GM19372 (cell line): Measurements from ENCODE around the gene NXPH3.

ENCODE experiments used
- ATAC-seq: cut with Tn5 transposase; IDR thresholded peaks from one replicate; pipeline ENCODE4 v1.9.1; 2021; ENCODE audit warnings: mild to moderate bottlenecking, low read depth, moderate library complexity; ENCODE audit not compliant: unreplicated experiment

The NXPH3 gene

GRCh38 chr17:49574323-49574781 is 1.3 kb upstream of the NXPH3 start:
- no peak for ATAC-seq

- ATAC-seq = no peak
Observed at GRCh38 chr17:49574945-49575678, 559 bp upstream of the NXPH3 start.

- ATAC-seq = no peak
Observed at GRCh38 chr17:49576088-49576916, 631 bp downstream of the NXPH3 start.

GRCh38 chr17:49576917-49577649 is 1.4 kb downstream of the NXPH3 start:
- no peak for ATAC-seq

DNA sequence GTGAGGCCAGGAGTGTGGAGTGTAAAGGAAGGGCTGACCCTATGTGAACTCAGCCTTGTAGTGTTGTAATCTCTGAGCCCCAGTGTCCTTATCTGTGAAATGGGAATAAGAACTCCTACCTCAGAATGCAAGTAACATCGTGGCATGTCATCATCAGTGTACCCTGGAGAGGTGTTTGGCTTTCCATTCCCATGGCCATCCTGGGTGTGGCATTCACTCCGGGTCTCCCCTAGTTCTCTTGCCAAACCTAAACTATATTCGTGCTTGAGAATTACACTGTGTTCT is 1.9 kb downstream of the NXPH3 start:
- no peak for ATAC-seq

DNA sequence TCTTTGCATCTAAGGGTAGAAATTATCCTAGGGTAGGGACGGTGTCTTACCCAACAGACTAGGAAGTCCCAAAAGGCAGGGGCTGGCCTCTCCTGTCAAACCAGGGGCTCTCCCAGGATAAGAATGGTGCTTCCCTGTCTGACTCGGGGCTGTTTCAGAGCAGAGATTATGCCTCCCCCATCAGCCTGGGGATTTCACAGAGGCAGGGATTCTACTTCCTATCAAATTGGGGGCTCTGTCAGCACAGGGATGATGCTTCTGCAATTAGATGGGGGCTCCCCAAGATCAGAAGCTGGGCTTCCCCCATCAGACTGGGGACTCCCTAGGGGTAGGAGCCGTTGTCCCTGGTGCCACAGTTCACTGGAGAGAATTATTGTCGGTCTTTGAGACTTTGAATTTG is 2.3 kb downstream of the NXPH3 start:
- no peak for ATAC-seq

- ATAC-seq = no peak
Observed at GRCh38 chr17:49578414-49578813, 2.7 kb downstream of the NXPH3 start.

- ATAC-seq = no peak
Observed at GRCh38 chr17:49578952-49579500, 3.4 kb downstream of the NXPH3 start.

- no peak for ATAC-seq
Observed at GRCh38 chr17:49579522-49579921, 3.9 kb downstream of the NXPH3 start.

GRCh38 chr17:49580055-49580721 is 4.5 kb downstream of the NXPH3 start:
- no peak for ATAC-seq

DNA sequence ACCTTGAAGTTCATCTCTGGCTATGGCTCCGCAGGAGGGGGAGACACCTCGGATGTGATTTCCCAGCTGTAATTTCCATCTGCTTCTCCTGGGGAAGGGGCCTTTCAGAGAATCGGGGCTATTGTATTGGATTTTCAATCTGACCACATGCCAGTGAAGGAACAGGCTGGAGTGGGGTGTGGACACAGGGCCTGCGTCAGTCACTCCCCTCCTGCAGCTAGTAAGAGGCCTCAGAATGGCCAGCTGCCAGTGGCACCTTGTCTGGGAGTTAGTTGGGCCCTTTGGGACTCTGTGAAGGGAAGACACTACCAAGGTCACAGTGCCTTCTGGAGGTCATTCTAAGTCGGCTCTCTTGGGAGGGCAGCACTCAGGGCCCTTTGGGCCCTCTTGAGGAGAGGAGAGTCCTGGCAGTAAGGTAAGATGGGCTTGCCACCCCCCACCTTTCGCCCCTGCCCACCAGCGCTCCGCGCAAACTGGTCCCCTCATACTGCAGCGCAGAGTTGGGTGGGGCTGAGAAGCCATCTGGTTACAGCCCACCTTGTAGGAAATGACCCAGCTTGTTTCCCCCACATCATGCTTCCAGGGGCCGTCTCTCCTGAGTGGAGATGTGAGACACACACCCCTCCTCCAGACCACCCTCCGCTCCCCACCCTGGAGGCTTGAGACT is 5.4 kb downstream of the NXPH3 start:
- no peak for ATAC-seq

GRCh38 chr17:49581648-49581998 is 6.0 kb downstream of the NXPH3 start:
- no peak for ATAC-seq

- ATAC-seq = no peak
Observed at GRCh38 chr17:49582055-49582722, 6.5 kb downstream of the NXPH3 start.

DNA sequence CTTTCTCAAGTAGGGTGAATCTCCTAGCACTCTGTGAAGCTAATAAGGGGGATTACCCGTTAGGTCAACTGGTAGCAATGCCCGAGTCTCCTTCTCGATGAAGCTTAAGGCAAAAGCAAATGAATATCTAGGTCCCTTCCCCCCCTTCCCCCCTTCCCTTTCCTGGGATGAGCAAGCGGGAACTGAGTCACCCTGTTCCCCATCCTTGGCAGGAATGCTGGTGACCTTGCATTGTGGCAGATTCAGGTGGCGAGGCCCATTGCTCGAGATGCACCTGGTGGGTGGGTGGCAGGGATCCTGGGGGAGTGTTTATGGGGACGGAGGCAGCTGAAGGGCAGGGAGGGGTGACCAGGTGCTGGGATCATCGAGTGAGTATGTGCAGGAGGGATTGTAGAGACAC is 7.1 kb downstream of the NXPH3 start:
- ATAC-seq = no peak

DNA sequence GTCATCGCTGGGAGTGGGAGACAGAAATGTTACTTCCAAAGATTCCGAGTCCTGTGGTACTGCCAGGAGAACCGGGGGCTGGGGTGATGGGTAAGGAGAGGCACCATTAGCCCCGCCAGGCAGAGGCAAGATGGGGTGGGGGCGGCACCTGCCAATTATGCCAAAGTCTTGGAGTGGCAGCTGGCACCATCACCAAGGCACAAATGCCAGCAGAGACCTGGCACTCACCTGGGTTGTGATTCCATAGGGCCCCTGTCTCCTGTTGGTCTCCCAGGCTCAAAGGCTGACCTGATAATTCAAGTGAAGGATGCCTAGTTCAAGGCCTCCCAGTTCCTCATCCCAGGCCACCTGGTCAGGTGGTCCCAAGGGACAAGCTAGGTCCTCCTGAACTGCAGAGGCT is 7.6 kb downstream of the NXPH3 start:
- ATAC-seq = no peak

DNA sequence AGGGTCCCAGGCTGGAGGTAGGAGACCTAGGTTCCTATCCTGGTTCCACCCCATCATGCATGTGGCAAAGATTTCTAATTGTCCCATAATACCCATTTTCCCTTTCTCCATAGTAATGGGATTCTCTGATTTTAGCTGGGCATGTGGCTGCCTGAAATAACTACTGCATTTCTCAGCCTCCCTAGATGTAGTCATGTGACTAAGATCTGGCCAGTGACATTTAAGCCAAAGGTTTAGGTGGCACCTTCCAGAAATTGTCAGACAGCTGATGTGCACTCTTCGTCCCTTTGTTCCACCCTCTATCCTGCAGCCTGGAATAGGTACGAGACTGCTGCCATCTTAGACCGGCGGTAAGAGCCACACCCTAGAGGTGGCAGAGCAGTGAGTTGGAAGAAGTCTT is 8.2 kb downstream of the NXPH3 start:
- ATAC-seq = no peak

DNA sequence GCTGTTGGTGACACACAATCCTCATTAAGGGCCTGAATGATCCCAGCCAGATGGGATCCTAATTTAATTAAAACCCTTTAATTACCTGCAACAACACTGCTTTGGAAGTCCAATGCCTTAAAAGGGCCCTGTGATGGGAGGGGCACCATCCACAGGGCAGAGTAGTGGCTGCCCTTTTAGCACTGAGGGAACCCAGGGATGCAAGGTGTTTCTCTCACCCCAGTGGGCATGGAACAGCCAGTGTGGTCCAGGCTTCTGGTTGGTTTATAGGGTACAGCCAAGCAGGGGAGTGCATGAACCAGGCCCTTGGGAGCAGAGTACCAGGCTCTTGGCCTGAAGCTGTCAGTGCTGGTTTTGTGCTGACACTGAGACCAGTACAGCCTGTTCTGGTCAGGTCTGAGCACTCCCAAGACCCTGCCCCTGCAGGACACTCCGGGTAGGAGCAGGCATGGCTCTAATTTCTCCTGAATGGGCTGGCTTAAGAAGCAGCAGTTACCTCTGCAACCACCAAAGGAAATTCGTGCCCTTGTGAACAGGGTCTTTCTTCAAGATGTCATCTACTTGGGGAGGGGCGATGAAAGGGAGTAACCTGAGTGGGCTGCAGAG is 9.9 kb downstream of the NXPH3 start:
- ATAC-seq = no peak

GRCh38 chr17:49587366-49588073 is 11.8 kb downstream of the NXPH3 start:
- ATAC-seq = no peak

- no peak for ATAC-seq
Observed at GRCh38 chr17:49588312-49588711, 12.6 kb downstream of the NXPH3 start.
